NCI-H187 treated with DMSO at 0.1 percent for 48 hours (cell line): ENCODE measurements around the gene DCUN1D4.
"Not testable (repeated sequence)": the region's sequence is repeated elsewhere in the genome, so short reads cannot be mapped to it uniquely, and the experiment has no call there.

Experiments used
- DNase-seq: peaks from one replicate; lab custom pipeline; 2025; lab: John Stamatoyannopoulos, UW

DCUN1D4 gene

GRCh38 chr4:51855270-51855669 is 12.3 kb downstream of the DCUN1D4 start:
- no peak for DNase-seq

GRCh38 chr4:51855751-51856150 is 12.8 kb downstream of the DCUN1D4 start:
- DNase-seq, result no peak

- no peak for DNase-seq
These were observed 15.8 kb downstream of the DCUN1D4 start for GRCh38 chr4:51858605-51859202.

- no peak for DNase-seq
These were observed 16.6 kb downstream of the DCUN1D4 start for GRCh38 chr4:51859476-51860031.

- no peak for DNase-seq
These were observed 19.2 kb downstream of the DCUN1D4 start for GRCh38 chr4:51862199-51862598.

GRCh38 chr4:51862781-51863180 is 19.8 kb downstream of the DCUN1D4 start:
- no peak for DNase-seq

- DNase-seq, result no peak
These were observed 22.8 kb downstream of the DCUN1D4 start for GRCh38 chr4:51865717-51866116.

GRCh38 chr4:51866835-51867234 is 23.9 kb downstream of the DCUN1D4 start:
- no peak for DNase-seq

- no peak for DNase-seq
These were observed 24.9 kb downstream of the DCUN1D4 start for GRCh38 chr4:51867689-51868448.

- no peak for DNase-seq
These were observed 25.5 kb downstream of the DCUN1D4 start for GRCh38 chr4:51868449-51868847.

GRCh38 chr4:51870441-51871188 is 27.7 kb downstream of the DCUN1D4 start:
- DNase-seq, result no peak

GRCh38 chr4:51872283-51872997 is 29.5 kb downstream of the DCUN1D4 start:
- DNase-seq, result no peak

- DNase-seq, result no peak
These were observed 31.6 kb downstream of the DCUN1D4 start for GRCh38 chr4:51874551-51874950.

- DNase-seq, result no peak
These were observed 35.5 kb downstream of the DCUN1D4 start for GRCh38 chr4:51878431-51878830.

- no peak for DNase-seq
These were observed 37.3 kb downstream of the DCUN1D4 start for GRCh38 chr4:51880016-51880915.

GRCh38 chr4:51884055-51884454 is 41.1 kb downstream of the DCUN1D4 start:
- no peak for DNase-seq

- DNase-seq, result no peak
These were observed 41.7 kb downstream of the DCUN1D4 start for GRCh38 chr4:51884606-51885005.

GRCh38 chr4:51885363-51885762 is 42.4 kb downstream of the DCUN1D4 start:
- no peak for DNase-seq

GRCh38 chr4:51890760-51891159 is 47.8 kb downstream of the DCUN1D4 start:
- no peak for DNase-seq

- DNase-seq, result not testable (repeated sequence)
These were observed 50.4 kb downstream of the DCUN1D4 start for GRCh38 chr4:51893402-51893801.

GRCh38 chr4:51894059-51894645 is 51.2 kb downstream of the DCUN1D4 start:
- no peak for DNase-seq
